ENCODE measurements around the gene ALOX15. TPM values are rescaled to one million over a fixed set of nuclear protein-coding genes. Genes with fewer than 3 reads are reported as not detected.
"Not testable (repeated sequence)": the region's sequence is repeated elsewhere in the genome, so short reads cannot be mapped to it uniquely, and the experiment has no call there.

The ALOX15 gene
- total RNA-seq, 1 donor from 2014 or later, result 0.45 TPM

GRCh38 chr17:4610162-4610561 is 31.3 kb downstream of the ALOX15 start:
- Mint-ChIP-seq H3K27me3 (ENCODE audit: low read depth) (no peaks in the 10 kb centered on the region), H3K4me3 (no peak overlapping the region), H3K4me1 (peaks cover 61% of the 10 kb centered on the region)

GRCh38 chr17:4609761-4610160 is 31.7 kb downstream of the ALOX15 start:
- no peak overlapping the region for H3K4me3 Mint-ChIP-seq
- DNase-seq (ENCODE audit: low spot score in 2 of 2, unreplicated experiment in 2 of 2), result no peak
- no peak for TF ChIP-seq CTCF (IDR thresholded peaks at IDR 0.05; ENCODE audit: unreplicated experiment)
- peaks cover 17% of the 10 kb centered on the region for H3K36me3 Mint-ChIP-seq
- peak overlapping the region; percentile 98 for H3K27ac Mint-ChIP-seq
- peaks cover 63% of the 10 kb centered on the region for H3K4me1 Mint-ChIP-seq
- no peaks in the 10 kb centered on the region for H3K9me3 Mint-ChIP-seq
- no peaks in the 10 kb centered on the region for H3K27me3 Mint-ChIP-seq (ENCODE audit: low read depth)

More at GRCh38 chr17:4610162-4610561, 31.3 kb downstream of the ALOX15 start:
- DNase-seq (ENCODE audit: low spot score in 2 of 2, unreplicated experiment in 2 of 2), result no peak
- no peak for TF ChIP-seq CTCF (IDR thresholded peaks at IDR 0.05; ENCODE audit: unreplicated experiment)
- H3K9me3 Mint-ChIP-seq, result no peaks in the 10 kb centered on the region
- H3K27ac Mint-ChIP-seq, result peak overlapping the region; percentile 98
- H3K36me3 Mint-ChIP-seq, result peaks cover 17% of the 10 kb centered on the region

- TF ChIP-seq CTCF (IDR thresholded peaks at IDR 0.05; ENCODE audit: unreplicated experiment), result no peak
- H3K9me3 Mint-ChIP-seq, result no peaks in the 10 kb centered on the region
- peak overlapping the region; percentile 98 for H3K27ac Mint-ChIP-seq
- H3K4me3 Mint-ChIP-seq, result peak overlapping the region; percentile 32
- H3K27me3 Mint-ChIP-seq (ENCODE audit: low read depth), result no peaks in the 10 kb centered on the region
- H3K4me1 Mint-ChIP-seq, result peaks cover 78% of the 10 kb centered on the region
- DNase-seq (ENCODE audit: low spot score in 2 of 2, unreplicated experiment in 2 of 2), result peak in 1 of 2 experiments; percentile 71
- H3K36me3 Mint-ChIP-seq, result peaks cover 21% of the 10 kb centered on the region
Measured at GRCh38 chr17:4607773-4608187, 33.7 kb downstream of the ALOX15 start.

- Mint-ChIP-seq H3K27ac (peak overlapping the region; percentile 98), H3K27me3 (ENCODE audit: low read depth) (no peaks in the 10 kb centered on the region), H3K4me3 (peak overlapping the region; percentile 32), H3K9me3 (no peaks in the 10 kb centered on the region), H3K4me1 (peaks cover 74% of the 10 kb centered on the region), H3K36me3 (peaks cover 21% of the 10 kb centered on the region)
- no peak for TF ChIP-seq CTCF (IDR thresholded peaks at IDR 0.05; ENCODE audit: unreplicated experiment)
- DNase-seq (ENCODE audit: low spot score in 2 of 2, unreplicated experiment in 2 of 2), result no peak
Measured at GRCh38 chr17:4607261-4607741, 34.2 kb downstream of the ALOX15 start.

GRCh38 chr17:4605826-4606225 is 35.7 kb downstream of the ALOX15 start:
- Mint-ChIP-seq H3K9me3 (no peaks in the 10 kb centered on the region), H3K27me3 (ENCODE audit: low read depth) (no peaks in the 10 kb centered on the region), H3K4me1 (peaks cover 73% of the 10 kb centered on the region), H3K27ac (peak overlapping the region; percentile 97), H3K4me3 (no peak overlapping the region), H3K36me3 (peaks cover 28% of the 10 kb centered on the region)
- no peak for DNase-seq (ENCODE audit: low spot score in 2 of 2, unreplicated experiment in 2 of 2)
- no peak for TF ChIP-seq CTCF (IDR thresholded peaks at IDR 0.05; ENCODE audit: unreplicated experiment)

- DNase-seq (ENCODE audit: low spot score in 2 of 2, unreplicated experiment in 2 of 2); H3K9me3 Mint-ChIP-seq; H3K4me3 Mint-ChIP-seq; H3K27me3 Mint-ChIP-seq (ENCODE audit: low read depth): not testable (repeated sequence)
- H3K36me3 Mint-ChIP-seq, result peaks cover 29% of the 10 kb centered on the region
- H3K4me1 Mint-ChIP-seq, result peaks cover 73% of the 10 kb centered on the region
- H3K27ac Mint-ChIP-seq, result peak overlapping the region; percentile 97
Measured at GRCh38 chr17:4604736-4605135, 36.7 kb downstream of the ALOX15 start.
